AG04450 (cell line): ENCODE data around the gene PINK1. TPM values are rescaled to one million over a fixed set of nuclear protein-coding genes. Genes with fewer than 3 reads are reported as not detected.

Experiments used
- CTCF ChIA-PET: fragments of 300-600, 350-600 bp; formaldehyde crosslinking; extraction: SDS; loops from one replicate; lab custom pipeline; 2022; ENCODE audit warnings: antibody characterized with exemption, inconsistent platforms; lab: Charles Lee
- POLR2A ChIA-PET: fragments of 350-600 bp; formaldehyde crosslinking; extraction: SDS; loops from one replicate; lab custom pipeline; 2021; ENCODE audit warnings: antibody characterized with exemption, inconsistent platforms; lab: Yijun Ruan, JAX
- DNase-seq: peaks from one replicate; pipeline ENCODE4 v3.0.0-alpha.2; 2011; ENCODE audit warnings: low read depth, low spot score
- H3K27ac ChIP-seq: one replicate; pipeline ENCODE4 v1.5.1; 2012; ENCODE audit warnings: low read depth, low read length, control low read depth
- H3K27me3 ChIP-seq: one replicate; pipeline ENCODE4 v1.6.0; 2012; ENCODE audit warnings: low read length; ENCODE audit not compliant: control insufficient read depth, insufficient read depth
- H3K4me3 ChIP-seq: 2 replicates; pipeline ENCODE4 v1.5.1; 2011; ENCODE audit warnings: mild to moderate bottlenecking, low read depth, low read length, control low read depth
- H3K9me3 ChIP-seq: 2 replicates; pipeline ENCODE4 v1.5.1; 2012; ENCODE audit warnings: low read length; ENCODE audit not compliant: control insufficient read depth, insufficient read depth
- polyA plus RNA-seq: library from polyadenylated mRNA; depleted of rRNA; stranded (reverse); fragments of >200 nt; gene quantifications from 2 replicates; pipeline ENCODE4 v1.2.3, GENCODE V29; 2011; rRNA removed
- TF ChIP-seq, protein P1 (sequence below): IDR thresholded peaks from 2 replicates; pipeline ENCODE4 v1.5.1; 2011; ENCODE audit warnings: low read depth, low read length, control low read depth, inconsistent platforms

Gene PINK1
- polyA plus RNA-seq, 1 experiment: 43.8 TPM

DNA sequence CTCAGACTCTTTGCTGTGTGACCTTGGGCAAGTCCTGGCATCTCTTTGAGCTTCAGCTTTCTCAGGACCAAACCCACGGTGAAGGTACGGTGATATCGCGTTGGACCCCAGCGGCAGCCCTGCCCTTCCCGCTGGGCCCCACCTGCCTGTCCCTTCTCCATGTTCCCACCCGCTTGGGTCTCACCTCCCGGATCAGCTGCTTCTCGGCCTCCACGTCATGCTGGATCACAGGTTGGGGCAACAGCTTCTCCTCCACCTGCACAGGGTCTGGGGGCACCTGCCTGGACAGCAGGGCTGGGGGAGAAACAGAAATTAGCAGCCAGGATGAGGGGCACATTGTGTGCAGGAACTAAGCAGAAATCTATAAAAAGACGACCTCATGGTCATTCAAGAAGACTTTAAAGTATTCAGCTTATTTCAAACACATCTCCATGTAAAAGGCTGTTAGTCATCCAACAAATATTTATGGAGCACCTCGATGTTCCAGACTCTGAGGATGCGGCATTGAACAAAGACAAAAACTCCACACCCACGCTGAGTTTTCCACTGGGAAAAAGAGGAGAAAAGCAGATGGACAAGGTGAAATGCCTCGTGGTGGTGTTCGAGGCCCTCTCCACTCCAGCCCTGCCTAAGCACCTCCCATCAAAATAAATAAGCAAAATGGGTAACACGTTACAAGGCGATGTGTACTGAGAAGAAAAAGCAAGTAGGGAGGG, 65.1 kb downstream of the PINK1 start:
- ChIA-PET POLR2A (interaction anchor here (1.5 kb wide), 1 partner anchor 90 kb away, joined by 3 read pairs; no protein-coding TSS in a partner anchor), CTCF (interaction anchor here (0.5 to 5.2 kb wide), 7 partner anchors 90 to 531 kb away, joined by 3 to 94 read pairs (median 5); no protein-coding TSS in a partner anchor)
- H3K27me3 ChIP-seq: no peaks in the 10 kb centered on the region
- H3K4me3 ChIP-seq: no peak overlapping the region
- H3K9me3 ChIP-seq: peaks cover 4% of the 10 kb centered on the region; the same call in 1 of the 2 replicates
- DNase-seq: peak; percentile 61
- TF ChIP-seq, protein P1, sequence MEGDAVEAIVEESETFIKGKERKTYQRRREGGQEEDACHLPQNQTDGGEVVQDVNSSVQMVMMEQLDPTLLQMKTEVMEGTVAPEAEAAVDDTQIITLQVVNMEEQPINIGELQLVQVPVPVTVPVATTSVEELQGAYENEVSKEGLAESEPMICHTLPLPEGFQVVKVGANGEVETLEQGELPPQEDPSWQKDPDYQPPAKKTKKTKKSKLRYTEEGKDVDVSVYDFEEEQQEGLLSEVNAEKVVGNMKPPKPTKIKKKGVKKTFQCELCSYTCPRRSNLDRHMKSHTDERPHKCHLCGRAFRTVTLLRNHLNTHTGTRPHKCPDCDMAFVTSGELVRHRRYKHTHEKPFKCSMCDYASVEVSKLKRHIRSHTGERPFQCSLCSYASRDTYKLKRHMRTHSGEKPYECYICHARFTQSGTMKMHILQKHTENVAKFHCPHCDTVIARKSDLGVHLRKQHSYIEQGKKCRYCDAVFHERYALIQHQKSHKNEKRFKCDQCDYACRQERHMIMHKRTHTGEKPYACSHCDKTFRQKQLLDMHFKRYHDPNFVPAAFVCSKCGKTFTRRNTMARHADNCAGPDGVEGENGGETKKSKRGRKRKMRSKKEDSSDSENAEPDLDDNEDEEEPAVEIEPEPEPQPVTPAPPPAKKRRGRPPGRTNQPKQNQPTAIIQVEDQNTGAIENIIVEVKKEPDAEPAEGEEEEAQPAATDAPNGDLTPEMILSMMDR: no peak
- peak overlapping the region; percentile 99 for H3K27ac ChIP-seq

- ChIA-PET CTCF (interaction anchor here (1.2 to 5.2 kb wide), 2 partner anchors 11 to 496 kb away, joined by 3 to 94 read pairs; no protein-coding TSS in a partner anchor), POLR2A (no interaction called here)
- no peak for DNase-seq
- no peak overlapping the region for H3K4me3 ChIP-seq
- TF ChIP-seq, protein P1: no peak
- H3K27ac ChIP-seq: no peak overlapping the region
- no peaks in the 10 kb centered on the region for H3K27me3 ChIP-seq
- peaks cover 4% of the 10 kb centered on the region; the same call in 1 of the 2 replicates for H3K9me3 ChIP-seq
Measured at GRCh38 chr1:20699558-20699957, 66.3 kb downstream of the PINK1 start.

- DNase-seq: no peak
- Histone ChIP-seq H3K27me3 (no peaks in the 10 kb centered on the region), H3K4me3 (no peak overlapping the region), H3K9me3 (peaks cover 4% of the 10 kb centered on the region; the same call in 1 of the 2 replicates), H3K27ac (no peak overlapping the region)
- ChIA-PET CTCF (interaction anchor here (0.6 to 1.4 kb wide), 3 partner anchors 10 to 495 kb away, joined by 3 to 4 read pairs (median 3); no protein-coding TSS in a partner anchor), POLR2A (no interaction called here)
- TF ChIP-seq, protein P1: no peak
Measured at GRCh38 chr1:20700636-20701215, 67.5 kb downstream of the PINK1 start.

Other genes starting within 250 kb of the PINK1 start
- 62.8 and 83.1 TPM in 2 replicates for gene CAMK2N1, start 147.2 kb upstream of the PINK1 start, polyA plus RNA-seq
- gene MUL1, start 125.3 kb upstream of the PINK1 start, polyA plus RNA-seq: 23.1 and 26.6 TPM in 2 replicates
- 0.02 TPM in 1 of 2 replicates, not detected in the other for gene FAM43B, start 80.9 kb upstream of the PINK1 start, polyA plus RNA-seq
- 2.8 and 4.2 TPM in 2 replicates for gene CDA, start 44.4 kb upstream of the PINK1 start, polyA plus RNA-seq
- 494 and 553 TPM in 2 replicates for gene DDOST, start 27.9 kb downstream of the PINK1 start, polyA plus RNA-seq
- gene KIF17, start 84.5 kb downstream of the PINK1 start, polyA plus RNA-seq: 2.7 and 2.8 TPM in 2 replicates
- gene SH2D5, start 99.2 kb downstream of the PINK1 start, polyA plus RNA-seq: 4.9 and 6.5 TPM in 2 replicates
- 141 and 203 TPM in 2 replicates for gene HP1BP3, start 153.8 kb downstream of the PINK1 start, polyA plus RNA-seq